MM.1S (cell line): ENCODE measurements around the gene PARP16.

Experiments used
- DNase-seq: peaks from one replicate; pipeline ENCODE4 v3.0.0-alpha.2; 2015
- H2AFZ ChIP-seq: fragments of 300-600 bp; sonication (generic); 2 replicates; pipeline ENCODE4 v1.6.0; 2016; ENCODE audit warnings: antibody characterized with exemption, low read length
- H3F3A ChIP-seq: fragments of 300-600 bp; sonication (generic); 2 replicates; pipeline ENCODE4 v1.6.1; 2016; ENCODE audit warnings: mild to moderate bottlenecking, antibody characterized with exemption, low read length, moderate library complexity, mixed read lengths; ENCODE audit not compliant: insufficient read depth
- H3K27ac ChIP-seq: fragments of 300-600 bp; sonication (generic); 2 replicates; pipeline ENCODE4 v1.5.1; 2016; ENCODE audit warnings: mild to moderate bottlenecking, low read length
- H3K27me3 ChIP-seq: fragments of 300-600 bp; sonication (generic); replicated peaks from 2 replicates; pipeline ENCODE4 v1.6.0; 2016; ENCODE audit warnings: low read length; ENCODE audit not compliant: insufficient read depth
- H3K36me3 ChIP-seq: fragments of 300-600 bp; sonication (generic); replicated peaks from 2 replicates; pipeline ENCODE4 v1.6.1; 2016; ENCODE audit warnings: mild to moderate bottlenecking, low read length, mixed read lengths; ENCODE audit not compliant: insufficient read depth
- H3K4me1 ChIP-seq: fragments of 300-600 bp; sonication (generic); 2 replicates; pipeline ENCODE4 v1.6.1; 2016; ENCODE audit warnings: low read length, mixed read lengths
- H3K4me2 ChIP-seq: fragments of 300-600 bp; sonication (generic); 2 replicates; pipeline ENCODE4 v1.6.0; 2016; ENCODE audit warnings: low read depth, low read length
- H3K4me3 ChIP-seq: fragments of 300-600 bp; sonication (generic); 2 replicates; pipeline ENCODE4 v1.5.1; 2016; ENCODE audit warnings: low read length, mixed read lengths
- H3K79me2 ChIP-seq: fragments of 300-600 bp; sonication (generic); 2 replicates; pipeline ENCODE4 v1.6.1; 2016; ENCODE audit warnings: mixed run types, low read length, mixed read lengths
- H3K9ac ChIP-seq: fragments of 300-600 bp; sonication (generic); 2 replicates; pipeline ENCODE4 v1.6.1; 2016; ENCODE audit warnings: low read length, mixed read lengths
- H3K9me2 ChIP-seq: fragments of 300-600 bp; sonication (generic); replicated peaks from 2 replicates; pipeline ENCODE4 v1.6.1; 2016; ENCODE audit warnings: mild to moderate bottlenecking, low read length, mixed read lengths; ENCODE audit not compliant: insufficient read depth
- H3K9me3 ChIP-seq: fragments of 300-600 bp; sonication (generic); replicated peaks from 2 replicates; pipeline ENCODE4 v1.6.1; 2016; ENCODE audit warnings: mild to moderate bottlenecking, low read length, mixed read lengths; ENCODE audit not compliant: insufficient read depth
- H4K20me1 ChIP-seq: fragments of 300-600 bp; sonication (generic); 2 replicates; pipeline ENCODE4 v1.6.1; 2016; ENCODE audit warnings: mild to moderate bottlenecking, low read length, moderate library complexity, mixed read lengths; ENCODE audit not compliant: insufficient read depth
- EZH2 ChIP-seq: fragments of 300-600 bp; sonication (generic); optimal IDR thresholded peaks from 2 replicates; pipeline ENCODE3; 2017; ENCODE audit warnings: low read depth, mild to moderate bottlenecking, antibody characterized with exemption, low read length, mixed read lengths
- EZH2phosphoT487 ChIP-seq: fragments of 300-600 bp; sonication (generic); IDR thresholded peaks from 2 replicates; pipeline ENCODE4 v1.6.1; 2018; ENCODE audit warnings: antibody characterized with exemption, low read length
- TF ChIP-seq, protein P1 (sequence below): fragments of 300-600 bp; sonication (generic); IDR thresholded peaks from 2 replicates; pipeline ENCODE4 v1.5.1; 2016; ENCODE audit warnings: antibody characterized with exemption, low read length, mixed read lengths

Gene PARP16

GRCh38 chr15:65306551-65306950, 19.9 kb upstream of the PARP16 start:
- Histone ChIP-seq H3K4me3 (no peak overlapping the region), H3K36me3 (no peaks in the 10 kb centered on the region), H3K9ac (no peak overlapping the region), H3K27ac (no peak overlapping the region), H3K4me1 (no peaks in the 10 kb centered on the region), H3K9me2 (no peaks in the 10 kb centered on the region), H4K20me1 (no peaks in the 10 kb centered on the region), H3K4me2 (no peak overlapping the region), H3K79me2 (no peaks in the 10 kb centered on the region), H2AFZ (no peak overlapping the region), H3K9me3 (no peaks in the 10 kb centered on the region), H3K27me3 (no peaks in the 10 kb centered on the region), H3F3A (peaks cover 16% of the 10 kb centered on the region)
- DNase-seq, result no peak
- TF ChIP-seq, protein P1, sequence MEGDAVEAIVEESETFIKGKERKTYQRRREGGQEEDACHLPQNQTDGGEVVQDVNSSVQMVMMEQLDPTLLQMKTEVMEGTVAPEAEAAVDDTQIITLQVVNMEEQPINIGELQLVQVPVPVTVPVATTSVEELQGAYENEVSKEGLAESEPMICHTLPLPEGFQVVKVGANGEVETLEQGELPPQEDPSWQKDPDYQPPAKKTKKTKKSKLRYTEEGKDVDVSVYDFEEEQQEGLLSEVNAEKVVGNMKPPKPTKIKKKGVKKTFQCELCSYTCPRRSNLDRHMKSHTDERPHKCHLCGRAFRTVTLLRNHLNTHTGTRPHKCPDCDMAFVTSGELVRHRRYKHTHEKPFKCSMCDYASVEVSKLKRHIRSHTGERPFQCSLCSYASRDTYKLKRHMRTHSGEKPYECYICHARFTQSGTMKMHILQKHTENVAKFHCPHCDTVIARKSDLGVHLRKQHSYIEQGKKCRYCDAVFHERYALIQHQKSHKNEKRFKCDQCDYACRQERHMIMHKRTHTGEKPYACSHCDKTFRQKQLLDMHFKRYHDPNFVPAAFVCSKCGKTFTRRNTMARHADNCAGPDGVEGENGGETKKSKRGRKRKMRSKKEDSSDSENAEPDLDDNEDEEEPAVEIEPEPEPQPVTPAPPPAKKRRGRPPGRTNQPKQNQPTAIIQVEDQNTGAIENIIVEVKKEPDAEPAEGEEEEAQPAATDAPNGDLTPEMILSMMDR, result no peak
- no peak for TF ChIP-seq EZH2phosphoT487
- TF ChIP-seq EZH2, result no peak

DNA sequence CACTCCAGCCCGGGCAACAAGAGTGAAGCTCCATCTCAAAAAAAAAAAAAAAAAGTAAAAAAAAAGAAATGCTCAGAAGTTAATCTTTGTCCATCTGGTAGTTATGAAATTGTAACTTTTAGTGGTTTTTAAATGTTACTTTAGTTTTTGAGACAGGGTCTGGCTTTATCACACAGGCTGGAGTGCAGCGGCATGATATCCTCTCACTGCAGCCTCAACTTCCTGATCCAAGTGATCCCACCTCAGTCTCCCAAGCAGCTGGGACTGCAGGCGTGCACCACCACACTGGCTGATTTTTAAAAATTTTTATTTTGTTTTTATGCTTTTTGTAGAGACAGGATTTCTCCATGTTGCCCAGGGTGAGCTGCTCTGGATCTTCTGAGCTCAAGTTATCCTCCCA, 19.1 kb upstream of the PARP16 start:
- Histone ChIP-seq H4K20me1 (no peaks in the 10 kb centered on the region), H3K9me2 (no peaks in the 10 kb centered on the region), H3K4me3 (no peak overlapping the region), H3K79me2 (no peaks in the 10 kb centered on the region), H3K4me1 (no peaks in the 10 kb centered on the region), H3K27ac (no peak overlapping the region), H3K4me2 (peak overlapping the region; percentile 70; the same call in 1 of the 2 replicates), H3K9ac (no peak overlapping the region), H3F3A (peaks cover 18% of the 10 kb centered on the region), H3K36me3 (no peaks in the 10 kb centered on the region), H2AFZ (no peak overlapping the region), H3K27me3 (no peaks in the 10 kb centered on the region), H3K9me3 (no peaks in the 10 kb centered on the region)
- DNase-seq, result no peak
- TF ChIP-seq EZH2phosphoT487 (no peak), EZH2 (no peak)
- TF ChIP-seq, protein P1, result no peak

GRCh38 chr15:65305150-65305758, 18.6 kb upstream of the PARP16 start:
- no peak for DNase-seq
- no peak overlapping the region for H2AFZ ChIP-seq
- H3K27me3 ChIP-seq, result no peaks in the 10 kb centered on the region
- no peaks in the 10 kb centered on the region for H3K9me3 ChIP-seq
- peak overlapping the region; percentile 65; the same call in 1 of the 2 replicates for H3K27ac ChIP-seq
- H4K20me1 ChIP-seq, result no peaks in the 10 kb centered on the region
- TF ChIP-seq EZH2 (no peak), EZH2phosphoT487 (no peak)
- TF ChIP-seq, protein P1, result no peak
- no peaks in the 10 kb centered on the region for H3K4me1 ChIP-seq
- H3K9ac ChIP-seq, result peak overlapping the region; percentile 72; the same call in 1 of the 2 replicates
- peaks cover 21% of the 10 kb centered on the region for H3F3A ChIP-seq
- H3K79me2 ChIP-seq, result no peaks in the 10 kb centered on the region
- H3K9me2 ChIP-seq, result no peaks in the 10 kb centered on the region
- H3K4me3 ChIP-seq, result peak overlapping the region; percentile 31; the same call in 1 of the 2 replicates
- peak overlapping the region; percentile 70 for H3K4me2 ChIP-seq
- H3K36me3 ChIP-seq, result no peaks in the 10 kb centered on the region
